ENCODE data around the gene AIFM1.
A peak's percentile ranks its signal among the peaks of the same experiment; 100 is the strongest.

The AIFM1 gene

DNA sequence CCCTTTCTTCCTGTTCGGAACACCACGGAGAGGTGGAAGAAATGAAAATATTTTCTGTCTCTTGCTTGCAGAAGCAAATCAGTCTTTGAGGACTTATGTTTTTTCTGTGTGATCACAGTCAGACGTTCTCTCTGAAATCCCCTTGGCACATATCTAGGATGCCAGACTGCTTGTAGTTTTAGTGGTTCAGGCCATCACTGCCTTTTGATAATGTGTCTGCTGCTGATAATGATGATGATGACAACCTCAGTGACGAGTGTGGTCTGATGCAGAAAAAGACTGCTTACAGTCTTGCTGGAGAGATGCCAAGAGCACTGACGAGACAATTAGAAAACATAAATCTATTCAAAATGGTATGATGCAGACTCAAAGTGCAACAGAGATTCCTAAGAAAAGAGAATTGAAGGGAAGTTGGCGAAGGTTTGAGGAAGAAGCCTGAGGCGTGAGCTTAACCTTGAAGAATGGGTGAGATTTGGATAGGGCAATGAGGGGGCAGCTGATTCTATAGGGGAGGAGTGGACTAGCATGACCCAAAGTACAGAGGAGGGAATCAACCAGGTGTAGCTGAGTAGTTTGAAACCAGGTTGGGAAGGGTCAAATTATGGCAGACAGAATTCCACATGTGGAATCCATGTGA, 14.1 kb upstream of the AIFM1 start:
- intact Hi-C loops (cut with DNase I; ENCODE audit: low total_unique reads), result loop anchor here (5.0 kb wide), 1 partner anchor 67 kb away; the partner anchor contains the start of gene ELF4
- H3K27me3 ChIP-seq, result no peaks in the 10 kb centered on the region
- no peak for DNase-seq
- TF ChIP-seq, protein P1, sequence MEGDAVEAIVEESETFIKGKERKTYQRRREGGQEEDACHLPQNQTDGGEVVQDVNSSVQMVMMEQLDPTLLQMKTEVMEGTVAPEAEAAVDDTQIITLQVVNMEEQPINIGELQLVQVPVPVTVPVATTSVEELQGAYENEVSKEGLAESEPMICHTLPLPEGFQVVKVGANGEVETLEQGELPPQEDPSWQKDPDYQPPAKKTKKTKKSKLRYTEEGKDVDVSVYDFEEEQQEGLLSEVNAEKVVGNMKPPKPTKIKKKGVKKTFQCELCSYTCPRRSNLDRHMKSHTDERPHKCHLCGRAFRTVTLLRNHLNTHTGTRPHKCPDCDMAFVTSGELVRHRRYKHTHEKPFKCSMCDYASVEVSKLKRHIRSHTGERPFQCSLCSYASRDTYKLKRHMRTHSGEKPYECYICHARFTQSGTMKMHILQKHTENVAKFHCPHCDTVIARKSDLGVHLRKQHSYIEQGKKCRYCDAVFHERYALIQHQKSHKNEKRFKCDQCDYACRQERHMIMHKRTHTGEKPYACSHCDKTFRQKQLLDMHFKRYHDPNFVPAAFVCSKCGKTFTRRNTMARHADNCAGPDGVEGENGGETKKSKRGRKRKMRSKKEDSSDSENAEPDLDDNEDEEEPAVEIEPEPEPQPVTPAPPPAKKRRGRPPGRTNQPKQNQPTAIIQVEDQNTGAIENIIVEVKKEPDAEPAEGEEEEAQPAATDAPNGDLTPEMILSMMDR (IDR thresholded peaks at IDR 0.05), result no peak
- no peaks in the 10 kb centered on the region for H3K36me3 ChIP-seq
- H3K4me3 ChIP-seq, result no peak overlapping the region
- no peak overlapping the region for H3K27ac ChIP-seq
- H3K9me3 ChIP-seq, result no peaks in the 10 kb centered on the region
- peaks cover 0 to 5% (median under 1%) of the 10 kb centered on the region in 4 donors for H3K4me1 ChIP-seq

DNA sequence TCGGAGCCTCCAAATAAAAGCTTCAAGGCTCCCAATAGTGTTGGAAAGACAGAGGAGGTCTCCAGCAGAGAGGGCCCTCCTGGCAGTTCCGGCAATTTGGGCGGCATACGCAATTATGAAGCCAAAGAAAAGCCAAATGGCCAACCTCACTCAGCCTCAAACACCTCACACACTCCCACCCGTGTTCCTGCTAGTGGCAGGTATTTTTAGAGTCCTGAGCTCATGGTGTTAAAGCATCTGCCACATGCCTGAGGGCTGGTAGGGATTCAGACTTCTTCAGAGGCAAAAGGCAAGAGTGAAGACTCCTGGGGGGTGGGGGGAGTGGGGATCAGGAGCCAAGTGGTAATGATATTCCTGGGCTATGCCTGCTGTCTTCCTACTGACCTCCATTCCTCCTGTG, 13.5 kb upstream of the AIFM1 start:
- Histone ChIP-seq H3K4me3 (no peak overlapping the region), H3K36me3 (no peaks in the 10 kb centered on the region), H3K27me3 (no peaks in the 10 kb centered on the region), H3K4me1 (peaks cover 0 to 10% (median 2%) of the 10 kb centered on the region in 4 donors), H3K27ac (no peak overlapping the region), H3K9me3 (no peaks in the 10 kb centered on the region)
- TF ChIP-seq, protein P1 (IDR thresholded peaks at IDR 0.05), result no peak
- DNase-seq, result no peak
- intact Hi-C loops (cut with DNase I; ENCODE audit: low total_unique reads), result loop anchor here (5.0 kb wide), 1 partner anchor 67 kb away; the partner anchor contains the start of gene ELF4

DNA sequence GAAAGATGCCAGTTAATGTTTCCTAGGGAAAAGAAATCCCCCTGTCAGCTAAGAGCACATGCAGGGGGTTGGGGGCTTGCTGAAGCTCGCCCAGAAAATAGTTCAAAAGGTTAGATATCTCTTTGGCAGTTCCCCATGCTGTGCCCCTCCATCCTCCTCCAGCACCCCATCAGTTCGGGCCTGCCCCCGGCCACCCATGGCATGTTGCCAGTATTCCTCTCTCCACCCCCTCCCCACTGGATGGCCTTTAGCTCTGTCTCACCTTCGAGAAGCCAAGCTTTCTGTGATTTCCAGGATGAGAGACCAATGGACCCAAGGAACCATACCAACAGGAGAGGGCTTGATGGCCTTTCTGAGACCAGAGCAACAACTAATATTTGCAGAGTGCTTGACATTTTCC, 11.3 kb upstream of the AIFM1 start:
- Histone ChIP-seq H3K27ac (no peak overlapping the region), H3K27me3 (no peaks in the 10 kb centered on the region), H3K4me1 (peaks cover 0 to 31% (median 8%) of the 10 kb centered on the region in 4 donors), H3K36me3 (no peaks in the 10 kb centered on the region), H3K4me3 (no peak overlapping the region), H3K9me3 (no peaks in the 10 kb centered on the region)
- TF ChIP-seq, protein P1 (IDR thresholded peaks at IDR 0.05), result no peak
- DNase-seq, result no peak
- intact Hi-C loops (cut with DNase I; ENCODE audit: low total_unique reads), result loop anchor here (5.0 kb wide), 1 partner anchor 65 kb away; the partner anchor contains the start of gene ELF4

DNA sequence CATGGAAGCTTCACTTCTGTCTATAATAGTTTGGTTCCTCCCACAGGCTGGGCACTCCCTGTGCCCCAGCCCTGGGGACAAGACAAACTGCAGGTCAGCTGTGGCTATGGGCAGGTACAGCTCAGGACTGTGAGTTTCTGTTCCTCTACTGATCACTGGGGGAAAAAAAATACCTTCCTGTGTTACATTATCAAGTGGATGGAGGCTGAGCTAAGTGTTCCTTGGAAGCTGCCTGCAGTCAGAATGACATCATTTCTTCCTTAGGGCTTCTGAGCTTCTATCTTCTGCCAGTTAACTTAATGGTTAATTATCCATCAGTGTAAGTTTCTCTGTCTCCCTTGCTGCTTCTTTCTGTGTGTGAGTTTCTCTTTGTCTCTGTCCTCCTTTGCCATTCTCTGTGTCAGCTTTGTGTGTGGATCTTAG, 10.7 kb upstream of the AIFM1 start:
- Histone ChIP-seq H3K27me3 (no peaks in the 10 kb centered on the region), H3K4me3 (no peak overlapping the region), H3K36me3 (no peaks in the 10 kb centered on the region), H3K27ac (no peak overlapping the region), H3K9me3 (no peaks in the 10 kb centered on the region), H3K4me1 (peaks cover 0 to 33% (median 9%) of the 10 kb centered on the region in 4 donors)
- no peak for DNase-seq
- TF ChIP-seq, protein P1 (IDR thresholded peaks at IDR 0.05), result no peak
- intact Hi-C loops (cut with DNase I; ENCODE audit: low total_unique reads), result loop anchor here (5.0 kb wide), 1 partner anchor 64 kb away; the partner anchor contains the start of gene ELF4

DNA sequence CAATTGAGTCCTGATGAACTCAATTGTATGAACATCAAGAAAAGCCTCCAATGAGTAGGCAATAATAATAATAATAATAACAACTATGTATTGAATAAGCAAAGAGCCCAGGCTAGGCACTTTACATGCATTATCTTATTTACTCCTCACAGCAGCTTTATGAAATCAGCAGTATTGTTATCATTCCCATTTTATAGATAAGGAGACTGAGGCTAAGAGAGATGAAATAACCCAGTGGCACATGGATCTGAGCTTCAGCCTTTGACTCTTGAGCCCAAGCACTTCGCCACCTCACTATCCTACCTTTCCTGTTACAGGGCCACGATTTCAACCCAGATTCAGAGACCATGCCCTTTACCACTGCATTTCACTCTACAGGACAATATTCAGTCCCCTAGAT, 9.3 kb upstream of the AIFM1 start:
- TF ChIP-seq, protein P1 (IDR thresholded peaks at IDR 0.05), result no peak
- no peaks in the 10 kb centered on the region for H3K27me3 ChIP-seq
- DNase-seq, result no peak
- intact Hi-C loops (cut with DNase I; ENCODE audit: low total_unique reads), result loop anchor here (5.0 kb wide), 1 partner anchor 63 kb away; the partner anchor contains the start of gene ELF4
- H3K36me3 ChIP-seq, result no peaks in the 10 kb centered on the region
- peaks cover 0 to 33% (median 9%) of the 10 kb centered on the region in 4 donors for H3K4me1 ChIP-seq
- no peak overlapping the region for H3K4me3 ChIP-seq
- H3K27ac ChIP-seq, result peak overlapping the region; percentile 83 to 84
- no peaks in the 10 kb centered on the region for H3K9me3 ChIP-seq
